Frontal cortex (tissue), 4 donors: Measurements from ENCODE around the gene CIAO1. TPM values are rescaled to one million over a fixed set of nuclear protein-coding genes. Genes with fewer than 3 reads are reported as not detected.
A peak's percentile ranks its signal among the peaks of the same experiment; 100 is the strongest.

Experiments
- DNase-seq, 2 donors: peaks; one replicate each; pipeline ENCODE4 v3.0.0; 2012; ENCODE audit warnings: low spot score in 2 of 2
- FAIRE-seq: peaks from 2 replicates; lab custom pipeline; 2012; peaks lifted over from hg19 to GRCh38; lab: Jason Lieb, UNC
- total RNA-seq: library from RNA; depleted of rRNA; stranded (reverse); fragments of >200 nt; gene quantifications from one replicate; pipeline ENCODE4 v1.2.3, GENCODE V29; 2014
- donor health status: control.
- donor health status: control.
- donor health status: control.

The CIAO1 gene
- total RNA-seq, 1 donor from 2014 or later: 74.6 TPM

DNA sequence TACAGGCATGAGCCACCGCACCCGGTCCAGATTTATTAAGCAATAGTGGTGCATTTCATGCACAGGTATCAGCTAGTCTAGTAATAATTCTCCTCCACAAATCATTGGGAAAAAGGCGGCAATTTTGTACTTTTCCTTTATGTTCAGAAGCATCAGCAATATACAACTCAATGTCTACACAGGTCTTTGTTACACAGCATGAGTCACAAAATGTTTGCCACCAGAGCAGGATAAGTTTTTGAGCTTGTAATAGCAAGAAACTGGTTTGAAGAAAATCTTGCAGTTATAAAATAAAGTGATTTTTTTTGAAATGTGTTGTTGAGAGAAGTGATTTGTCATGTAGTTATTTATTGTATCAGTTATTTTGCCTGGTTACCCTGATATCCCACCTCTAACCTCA, 54.3 kb downstream of the CIAO1 start:
- DNase-seq (no peak), FAIRE-seq (no peak)

DNA sequence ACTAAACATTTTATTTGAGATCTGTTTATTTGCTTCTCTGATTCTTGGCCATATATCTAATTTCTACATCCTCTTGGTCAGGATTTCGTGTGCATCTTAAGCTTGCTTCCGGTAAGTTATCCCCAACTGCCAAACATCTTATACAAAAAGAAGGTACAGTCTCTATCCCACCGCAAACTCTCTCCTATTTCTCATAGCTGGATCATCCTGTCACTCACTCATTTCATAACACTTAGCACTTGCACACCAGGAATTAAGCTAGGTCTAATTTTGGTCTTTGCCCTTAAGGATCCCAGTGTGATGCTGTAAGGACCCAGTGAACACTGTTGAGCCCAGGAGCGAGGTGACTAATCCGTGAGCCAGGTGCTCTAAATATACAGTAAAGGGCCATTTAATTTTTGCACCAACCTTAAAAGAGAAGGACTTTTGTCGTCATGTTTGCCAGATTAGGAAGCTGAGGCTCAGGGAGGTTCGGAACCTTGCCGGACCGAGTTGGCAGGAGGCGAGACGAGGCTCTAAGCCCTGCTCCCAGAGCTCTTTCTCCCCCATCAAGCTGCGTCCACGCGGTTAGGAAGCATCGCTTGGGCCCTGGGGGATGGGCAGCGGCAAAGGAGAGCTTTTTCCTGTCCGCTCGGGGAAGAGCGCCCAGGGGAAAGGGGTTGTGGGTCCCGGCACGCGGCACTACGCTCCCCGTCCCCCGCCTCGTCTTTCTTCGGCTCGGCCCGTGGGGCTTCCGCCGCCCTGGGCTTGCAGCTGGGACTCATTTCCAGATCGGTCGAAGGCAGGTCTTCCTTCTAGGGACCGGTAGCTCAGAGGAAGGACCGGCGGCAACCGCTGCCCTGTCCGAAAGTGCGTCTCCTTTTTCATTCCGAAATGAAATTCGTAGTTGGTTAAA, 55.0 kb downstream of the CIAO1 start:
- FAIRE-seq (no peak), DNase-seq (peak in 1 of 2 donors; percentile 34)

Other genes starting within 250 kb of the CIAO1 start
- gene GPAT2, start 231.3 kb upstream of the CIAO1 start, total RNA-seq: 2.0 TPM
- under 0.01 TPM for gene ADRA2B, start 149.7 kb upstream of the CIAO1 start, total RNA-seq
- gene ASTL, start 127.7 kb upstream of the CIAO1 start, total RNA-seq: not detected
- 4.5 TPM for gene DUSP2, start 120.8 kb upstream of the CIAO1 start, total RNA-seq
- gene STARD7, start 57.4 kb upstream of the CIAO1 start, total RNA-seq: 174 TPM
- 14.7 TPM for gene TMEM127, start 228 bp upstream of the CIAO1 start, total RNA-seq
- 41.6 TPM for gene SNRNP200, start 39.3 kb downstream of the CIAO1 start, total RNA-seq
- gene ITPRIPL1, start 59.1 kb downstream of the CIAO1 start, total RNA-seq: 4.9 TPM
- 2.4 TPM for gene NCAPH, start 69.5 kb downstream of the CIAO1 start, total RNA-seq
- not detected for gene NEURL3, start 239.1 kb downstream of the CIAO1 start, total RNA-seq